HepG2 (cell line): ENCODE data around the gene SYT11. TPM values are rescaled to one million over a fixed set of nuclear protein-coding genes. Genes with fewer than 3 reads are reported as not detected.

Experiments used
- ATAC-seq: fragments of 200-7000 bp; cut with Tn5 transposase; 3 replicates; pipeline ENCODE4 v1.9.1; 2020; ENCODE audit warnings: mild to moderate bottlenecking, moderate library complexity
- BruUV-seq: library from RNA; stranded (reverse); fragments of 400-500 nt; replicated peaks from 2 replicates; lab custom pipeline; 2021; lab: Mats Ljungman, UMichigan
- CTCF ChIA-PET: fragments of 300-600 bp; formaldehyde crosslinking; extraction: SDS; loops from one replicate; lab custom pipeline; 2021; ENCODE audit warnings: low total read pairs, inconsistent platforms, low intra/inter-chr PET ratio; lab: Yijun Ruan, JAX
- POLR2A ChIA-PET: fragments of 350-600 bp; sonication (Branson Sonifier 250); formaldehyde crosslinking; loops from one replicate; lab custom pipeline; 2020; ENCODE audit warnings: antibody characterized with exemption, inconsistent platforms; lab: Yijun Ruan, JAX
- DNase-seq: peaks from one replicate; pipeline ENCODE4 v3.0.0-alpha.2; 2015; ENCODE audit warnings: low spot score
- FAIRE-seq: peaks from 3 replicates; lab custom pipeline; 2011; peaks lifted over from hg19 to GRCh38; lab: Jason Lieb, UNC
- H2AFZ ChIP-seq: one replicate; pipeline ENCODE4 v1.6.1; 2011; ENCODE audit warnings: low read length, inconsistent platforms
- H3K27ac ChIP-seq: fragments of 300-600 bp; 3 replicates; pipeline ENCODE4 v1.8.0; 2011; ENCODE audit warnings: mixed run types, mild to moderate bottlenecking, mixed read lengths, low read length, inconsistent platforms; ENCODE audit not compliant: insufficient read depth; ENCODE audit errors: extremely low read length
- H3K27me3 ChIP-seq, 2 experiments: fragments of 200-600 bp in 1 of 2; 2 replicates in 1 of 2; 3 replicates in 1 of 2; pipeline versions ENCODE4 v1.6.0 to v1.8.0; 2011; ENCODE audit warnings: low read length in 2 of 2, mild to moderate bottlenecking in 2 of 2, moderate library complexity in 2 of 2, inconsistent platforms in 1 of 2; ENCODE audit not compliant: insufficient read depth in 2 of 2, control insufficient read depth in 1 of 2
- H3K36me3 ChIP-seq, 2 experiments: fragments of 200-600 bp in 1 of 2; replicated peaks in 1 of 2; 2 replicates in 1 of 2; 3 replicates in 1 of 2; pipeline versions ENCODE4 v1.5.1 to v1.8.0; 2011; ENCODE audit warnings: low read length in 2 of 2, inconsistent platforms in 1 of 2; ENCODE audit not compliant: insufficient read depth in 2 of 2, control insufficient read depth in 1 of 2
- H3K4me1 ChIP-seq: 2 replicates; pipeline ENCODE4 v1.5.1; 2012; ENCODE audit warnings: low read length, inconsistent platforms; ENCODE audit not compliant: insufficient read depth
- H3K4me2 ChIP-seq: 2 replicates; pipeline ENCODE4 v1.6.0; 2011; ENCODE audit warnings: low read depth, low read length, inconsistent platforms
- H3K4me3 ChIP-seq, 3 experiments: fragments of 200-600 bp in 1 of 3; sonication (generic), shearing (Covaris generic) in 1 of 3; replicated peaks in 1 of 3; 2 replicates each; pipeline ENCODE4 v1.5.1; 2011 to 2016; ENCODE audit warnings: low read length in 3 of 3, inconsistent platforms in 2 of 3, low read depth in 2 of 3, mild to moderate bottlenecking in 2 of 3, control low read depth in 1 of 3, mixed read lengths in 1 of 3; ENCODE audit not compliant: insufficient read depth in 1 of 3
- H3K79me2 ChIP-seq: one replicate; pipeline ENCODE4 v1.6.1; 2011; ENCODE audit warnings: low read length, inconsistent platforms; ENCODE audit not compliant: insufficient read depth
- H3K9ac ChIP-seq: 2 replicates; pipeline ENCODE4 v1.6.0; 2011; ENCODE audit warnings: mild to moderate bottlenecking, low read depth, low read length, inconsistent platforms; ENCODE audit not compliant: insufficient read depth
- H3K9me3 ChIP-seq: 2 replicates; pipeline ENCODE4 v1.5.1; 2012; ENCODE audit warnings: mild to moderate bottlenecking, low read length
- H4K20me1 ChIP-seq: 2 replicates; pipeline ENCODE4 v1.6.0; 2011; ENCODE audit warnings: inconsistent platforms, mild to moderate bottlenecking, low read length, moderate library complexity; ENCODE audit not compliant: insufficient read depth
- CHCHD3 ChIP-seq: sonication (generic); formaldehyde crosslinking; IDR thresholded peaks from 2 replicates; pipeline ENCODE4 v1.8.0; 2022; ENCODE audit warnings: mild to moderate bottlenecking, missing genetic modification reagents, moderate library complexity
- DPF2 ChIP-seq: sonication (generic); formaldehyde crosslinking; IDR thresholded peaks from 2 replicates; pipeline ENCODE4 v1.4.0; 2020; ENCODE audit warnings: mild to moderate bottlenecking, low read depth, missing genetic modification reagents, borderline replicate concordance
- DR1 ChIP-seq: sonication (generic); formaldehyde crosslinking; IDR thresholded peaks from 2 replicates; pipeline ENCODE4 v1.8.0; 2021; ENCODE audit warnings: mild to moderate bottlenecking, missing genetic modification reagents, inconsistent platforms
- KDM4B ChIP-seq: sonication (generic); formaldehyde crosslinking; IDR thresholded peaks from 2 replicates; pipeline ENCODE4 v1.4.0; 2020; ENCODE audit warnings: missing genetic modification reagents
- KIAA2018 ChIP-seq: sonication (generic); formaldehyde crosslinking; IDR thresholded peaks from 2 replicates; pipeline ENCODE4 v1.5.0; 2020; ENCODE audit warnings: mild to moderate bottlenecking, missing genetic modification reagents, borderline replicate concordance
- MXD4 ChIP-seq: IDR thresholded peaks from 2 replicates; pipeline ENCODE4 v1.6.1; 2016; ENCODE audit warnings: mild to moderate bottlenecking, missing biosample characterization, missing genetic modification reagents
- REPIN1 ChIP-seq: sonication (generic); formaldehyde crosslinking; IDR thresholded peaks from 2 replicates; pipeline ENCODE4 v1.8.0; 2022; ENCODE audit warnings: missing genetic modification reagents, low read depth, mild to moderate bottlenecking, borderline replicate concordance
- SIN3A ChIP-seq: IDR thresholded peaks from 2 replicates; pipeline ENCODE4 v1.6.1; 2011; ENCODE audit warnings: low read depth, mild to moderate bottlenecking, control low read depth, low read length, borderline replicate concordance
- THRA ChIP-seq: sonication (generic); formaldehyde crosslinking; IDR thresholded peaks from 2 replicates; pipeline ENCODE4 v1.4.0; 2020; ENCODE audit warnings: missing genetic modification reagents, borderline replicate concordance
- ZC3H13 ChIP-seq: sonication (generic); formaldehyde crosslinking; IDR thresholded peaks from 2 replicates; pipeline ENCODE4 v1.8.1; 2023; ENCODE audit warnings: mild to moderate bottlenecking, missing genetic modification reagents, moderate library complexity
- ZNF205 ChIP-seq: IDR thresholded peaks from 2 replicates; pipeline ENCODE4 v1.6.1; 2018; ENCODE audit warnings: missing biosample characterization, missing genetic modification reagents
- ZNF333 ChIP-seq: sonication (generic); formaldehyde crosslinking; IDR thresholded peaks from 2 replicates; pipeline ENCODE4 v1.4.0; 2020; ENCODE audit warnings: mild to moderate bottlenecking, missing genetic modification reagents, borderline replicate concordance
- WGBS: methylation state at CpG from one replicate; pipeline ENCODE4 v1.1.6; 2017; ENCODE audit warnings: low lambda C conversion rate; 5-methylcytosine and 5-hydroxymethylcytosine counted together
- in situ Hi-C: cut with HindIII; loops from 2 replicates; pipeline ENCODE4 v1.10.0; 2017; ENCODE audit warnings: low pct_unique_long_range_greater_than_20kb; ENCODE audit not compliant: extremely low pct_ligation_motif_present
- intact Hi-C: fragments of 100-400 bp; cut with micrococcal nuclease; formaldehyde crosslinking; loops from one replicate; pipeline ENCODE4 v1.10.0; 2022; ENCODE audit not compliant: unreplicated experiment
- polyA plus RNA-seq, 8 experiments: library from polyadenylated mRNA; depleted of rRNA in 3 of 8; stranded (reverse) in 7 of 8; unstranded in 1 of 8; fragments of >200 nt; fragmentation: Illumina TruSeq in 4 of 8; extraction: Trizol in 4 of 8; gene quantifications; 2 replicates each; pipeline versions ENCODE4 v1.2.1 to v1.2.3, GENCODE V29; 2011 to 2016; ENCODE audit warnings: low read depth in 4 of 8, missing spikeins in 1 of 8, mixed read lengths in 1 of 8; ENCODE audit not compliant: insufficient read depth in 1 of 8
- total RNA-seq, 5 experiments: library from RNA; depleted of rRNA; stranded (reverse); fragments of >200 nt; fragmentation: Illumina TruSeq; extraction: Trizol; gene quantifications; 2 replicates each; pipeline ENCODE4 v1.2.3, GENCODE V29; 2016; ENCODE audit warnings: low read depth in 1 of 5

The SYT11 gene
- total and polyA plus RNA-seq, 2 of the 13 experiments (the other 11 are each of a cell fraction or from before 2014, with no cell fraction given): 0.22 to 0.59 TPM

- FAIRE-seq (peak; percentile 98), ATAC-seq (peak; percentile 89), DNase-seq (peak; percentile 85)
- 2% methylated on average over 33 of the region's 46 CpGs for WGBS
- in situ Hi-C loops (no loop called here), intact Hi-C loops (no loop called here)
- Histone ChIP-seq H3K4me2 (peak within 1 kb of the TSS; percentile 82), H2AFZ (peak within 1 kb of the TSS; percentile 59), H3K9ac (peak within 1 kb of the TSS; percentile 92), H3K27ac (peak within 1 kb of the TSS; percentile 61), H3K79me2 (peaks cover 16% of the 10 kb centered on the region), H3K27me3 (no peaks in the 10 kb centered on the region), H3K9me3 (no peaks in the 10 kb centered on the region), H3K36me3 (peaks cover 6 to 14% of the 10 kb centered on the region in 2 experiments; a peak in 4 of 5 replicates), H3K4me3 (peak within 1 kb of the TSS; percentile 78 to 90 (median 82)), H4K20me1 (no peaks in the 10 kb centered on the region), H3K4me1 (peaks cover 23% of the 10 kb centered on the region)
- no TSS peak for BruUV-seq
- ChIA-PET CTCF (no interaction called here), POLR2A (interaction anchor here (0.6 to 1.5 kb wide), 8 partner anchors 24 to 584 kb away, joined by 3 to 6 read pairs (median 4); partner anchors contain the start of gene CLK2)
- TF ChIP-seq DPF2 (CRISPR knock-in tag) (no peak), REPIN1 (peak; percentile 66; the same call in 1 of the 2 replicates), KDM4B (CRISPR knock-in tag) (no peak), ZC3H13 (CRISPR knock-in tag) (no peak), ZNF205 (CRISPR knock-in tag) (peak; percentile 85), CHCHD3 (CRISPR knock-in tag) (0 out of 2 replicates have a peak, but pooled peaks have one; percentile 49), DR1 (peak; percentile 53; the same call in 1 of the 2 replicates), KIAA2018 (no peak), MXD4 (peak; percentile 69; the same call in 1 of the 2 replicates), ZNF333 (CRISPR knock-in tag) (no peak), SIN3A (peak; percentile 79; the same call in 1 of the 2 replicates), THRA (CRISPR knock-in tag) (0 out of 2 replicates have a peak, but pooled peaks have one; percentile 9)
Observed at GRCh38 chr1:155856975-155857930, 2.1 kb upstream of the SYT11 start, which contains the start of gene GON4L. GON4L (minus strand) TSS chr1:155857214; CDS start chr1:155853780, 3,434 bp downstream.
